Activated CD8-positive, alpha-beta memory T cell treated with anti-CD3 and anti-CD28 coated beads for 4 hours (primary cell): Measurements from ENCODE around the gene SFRP5.

Experiments used
- DNase-seq, 2 donors: peaks; one replicate each; pipeline ENCODE4 v3.0.0-alpha.2; 2020; ENCODE audit warnings: low read depth in 2 of 2

Gene SFRP5, protein sequence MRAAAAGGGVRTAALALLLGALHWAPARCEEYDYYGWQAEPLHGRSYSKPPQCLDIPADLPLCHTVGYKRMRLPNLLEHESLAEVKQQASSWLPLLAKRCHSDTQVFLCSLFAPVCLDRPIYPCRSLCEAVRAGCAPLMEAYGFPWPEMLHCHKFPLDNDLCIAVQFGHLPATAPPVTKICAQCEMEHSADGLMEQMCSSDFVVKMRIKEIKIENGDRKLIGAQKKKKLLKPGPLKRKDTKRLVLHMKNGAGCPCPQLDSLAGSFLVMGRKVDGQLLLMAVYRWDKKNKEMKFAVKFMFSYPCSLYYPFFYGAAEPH

GRCh38 chr10:97771913-97772823, at the start of gene SFRP5:
Gene SFRP5, minus strand, starts transcription at chr10:97771999. Its CDS starts 166 bp downstream, at chr10:97771833.
- no peak for DNase-seq

DNA sequence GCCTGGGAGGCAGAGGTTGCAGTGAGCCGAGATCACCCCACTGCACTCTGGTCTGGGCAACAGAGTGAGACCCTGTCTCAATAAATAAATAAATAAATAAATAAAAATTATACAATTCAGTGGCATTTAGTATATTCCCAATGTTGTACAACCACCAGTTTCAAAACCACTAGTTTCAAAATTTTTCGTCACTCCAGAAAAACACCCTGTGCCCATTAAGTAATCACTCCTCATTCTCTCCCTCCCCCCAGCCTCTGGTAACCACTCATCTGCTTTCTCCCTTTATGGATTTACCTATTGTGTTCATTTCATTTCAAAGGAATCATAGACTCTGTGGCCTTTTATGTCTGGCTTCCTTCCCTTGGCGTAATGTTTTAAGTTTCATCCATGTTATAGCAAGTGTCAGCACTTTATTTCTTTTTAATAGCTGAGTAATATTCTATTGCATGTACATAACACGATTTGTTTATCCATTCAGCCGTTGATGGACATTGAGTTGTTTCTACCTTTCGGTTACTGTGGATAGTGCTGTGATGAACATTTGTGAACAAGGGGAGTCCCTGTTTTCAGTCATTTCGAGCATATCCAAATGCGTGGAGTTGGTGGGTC, 48.4 kb upstream of the SFRP5 start:
- DNase-seq: no peak

GRCh38 chr10:97818572-97818971, 46.8 kb upstream of the SFRP5 start:
- DNase-seq: no peak

DNA sequence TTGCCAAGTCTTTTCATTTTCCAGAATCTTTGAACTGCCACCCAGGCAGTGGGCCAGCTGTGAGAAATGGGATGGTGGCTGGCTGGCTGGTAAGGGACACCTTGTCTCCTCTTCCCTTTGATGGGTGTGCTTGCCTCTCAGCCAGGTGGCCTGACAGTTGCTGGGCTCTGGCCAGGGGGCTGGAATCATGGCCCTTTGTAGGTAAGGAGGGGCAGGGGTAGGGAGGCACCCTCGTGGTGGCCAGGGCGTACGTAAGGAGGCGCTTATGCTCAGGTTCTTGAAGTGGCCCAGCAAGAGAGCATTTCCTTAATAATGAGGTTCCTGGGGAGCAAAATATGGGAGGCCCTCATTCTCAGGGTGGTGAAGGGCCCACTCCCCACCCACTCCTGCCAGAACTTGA, 44.8 kb upstream of the SFRP5 start:
- no peak for DNase-seq

DNA sequence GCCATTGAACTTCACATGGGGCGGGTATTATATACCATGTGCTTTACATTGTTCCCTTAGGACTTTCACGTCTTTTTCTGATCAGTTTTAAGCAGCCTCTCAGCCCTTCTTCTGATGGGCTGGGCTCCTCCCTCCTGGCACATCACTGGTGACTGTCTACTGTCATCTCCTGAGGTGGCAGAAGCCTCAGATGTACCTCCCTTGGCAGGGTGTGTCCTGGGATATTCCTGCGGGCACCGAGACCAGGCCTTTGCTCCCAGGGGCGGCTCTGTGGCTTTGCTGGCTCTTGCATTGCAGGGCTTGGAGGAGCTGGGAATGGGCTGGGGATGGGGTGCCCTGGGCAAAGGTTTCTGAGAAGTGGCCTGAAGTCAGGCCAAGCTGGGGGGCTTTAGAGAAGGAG, 43.2 kb upstream of the SFRP5 start:
- no peak for DNase-seq

- DNase-seq: no peak
These were observed 41.5 kb upstream of the SFRP5 start for GRCh38 chr10:97813311-97813710.

DNA sequence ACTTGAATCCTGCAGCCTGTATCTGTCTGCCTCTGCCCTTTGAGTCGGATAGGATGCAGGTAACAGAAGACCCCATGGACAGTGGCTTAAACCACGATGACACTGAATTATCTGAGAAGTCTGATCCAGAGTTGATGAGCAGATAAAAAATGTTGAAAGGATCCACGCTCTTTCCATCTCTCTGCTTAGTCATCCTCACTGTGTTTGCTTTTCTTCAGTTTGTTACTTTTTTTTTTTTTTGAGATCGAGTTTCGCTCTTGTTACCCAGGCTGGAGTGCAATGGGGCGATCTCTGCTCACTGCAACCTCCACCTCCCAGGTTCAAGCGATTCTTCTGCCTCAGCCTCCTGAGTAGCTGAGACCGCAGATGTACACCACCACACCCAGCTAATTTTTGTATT, 40.9 kb upstream of the SFRP5 start:
- no peak for DNase-seq

GRCh38 chr10:97811958-97812357, 40.2 kb upstream of the SFRP5 start:
- no peak for DNase-seq

DNA sequence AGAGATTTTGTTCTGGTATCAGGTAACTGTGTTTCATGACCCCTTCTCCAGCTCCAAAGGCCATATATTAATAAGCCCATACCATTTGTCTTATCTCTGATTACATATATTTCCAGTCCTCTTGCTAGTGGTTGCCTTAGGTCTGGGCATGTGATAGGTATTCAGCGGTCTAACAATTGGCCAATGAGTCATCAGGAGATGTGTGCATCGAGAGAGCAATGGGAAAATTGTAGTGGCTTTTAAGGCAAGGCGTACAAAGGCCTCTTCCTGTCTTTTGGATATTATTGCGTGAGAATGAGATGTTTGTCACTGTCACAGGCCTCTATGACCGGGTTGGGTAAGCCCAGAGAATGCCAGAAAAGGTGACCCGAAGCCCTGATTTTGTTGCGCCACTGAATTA, 38.6 kb upstream of the SFRP5 start:
- DNase-seq: no peak

DNA sequence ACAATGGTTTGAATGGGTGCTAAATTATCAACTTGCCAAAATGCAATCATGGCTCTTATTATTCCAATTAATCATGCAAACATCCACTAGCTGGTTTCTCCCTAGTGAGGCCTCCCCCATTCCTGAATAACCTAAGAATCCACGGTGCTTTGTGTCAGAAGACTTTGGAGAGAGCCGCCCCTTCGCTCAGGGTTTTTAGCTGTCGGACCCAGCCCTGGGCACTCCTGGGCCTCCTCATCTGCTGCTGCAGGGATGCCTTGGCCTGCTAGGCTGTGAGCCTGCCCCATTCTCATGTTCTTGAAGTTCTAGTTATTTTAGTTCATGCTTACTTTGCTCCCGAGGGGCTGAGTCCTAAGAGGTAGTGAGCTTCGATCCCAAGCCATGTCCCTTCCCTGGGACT, 34.1 kb upstream of the SFRP5 start:
- DNase-seq: no peak

DNA sequence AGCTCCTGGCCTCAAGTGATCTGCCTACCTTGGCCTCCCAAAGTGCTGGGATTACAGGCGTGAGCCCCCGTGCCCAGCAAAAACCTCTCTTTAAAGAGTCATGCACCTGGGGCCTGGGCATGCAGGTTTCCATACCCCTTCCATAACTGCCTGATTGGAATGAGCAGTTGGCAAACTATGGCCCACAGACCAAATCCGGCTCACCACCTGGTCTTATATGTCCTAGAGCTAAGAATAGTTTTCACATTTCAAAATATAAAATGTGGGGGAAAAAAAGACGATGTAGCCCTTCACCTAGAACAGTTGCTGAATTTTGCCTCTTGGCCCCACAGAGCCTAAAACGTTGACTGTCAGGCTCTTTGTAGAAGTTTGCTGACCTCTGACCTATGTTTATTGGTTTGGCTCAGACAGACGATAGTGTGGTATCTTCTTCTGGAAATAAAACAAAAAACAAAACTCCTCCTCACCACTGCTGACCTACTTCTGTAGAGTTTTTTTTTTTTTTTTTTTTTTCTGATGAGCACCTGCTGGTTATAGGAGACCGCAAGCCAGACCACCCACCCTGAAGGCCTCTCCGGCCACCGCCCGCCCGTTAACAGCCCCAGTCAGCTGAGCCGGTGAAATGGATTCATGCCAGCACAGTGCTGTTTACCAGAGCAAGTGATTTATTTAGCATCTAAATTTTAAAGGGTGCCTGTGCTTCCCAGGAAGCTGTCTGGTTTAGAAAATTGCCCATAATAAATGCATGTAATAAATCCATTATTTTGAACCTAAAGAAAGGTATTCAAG, 33.5 kb upstream of the SFRP5 start:
- DNase-seq: no peak

- no peak for DNase-seq
These were observed 29.6 kb upstream of the SFRP5 start for GRCh38 chr10:97801422-97801821.

DNA sequence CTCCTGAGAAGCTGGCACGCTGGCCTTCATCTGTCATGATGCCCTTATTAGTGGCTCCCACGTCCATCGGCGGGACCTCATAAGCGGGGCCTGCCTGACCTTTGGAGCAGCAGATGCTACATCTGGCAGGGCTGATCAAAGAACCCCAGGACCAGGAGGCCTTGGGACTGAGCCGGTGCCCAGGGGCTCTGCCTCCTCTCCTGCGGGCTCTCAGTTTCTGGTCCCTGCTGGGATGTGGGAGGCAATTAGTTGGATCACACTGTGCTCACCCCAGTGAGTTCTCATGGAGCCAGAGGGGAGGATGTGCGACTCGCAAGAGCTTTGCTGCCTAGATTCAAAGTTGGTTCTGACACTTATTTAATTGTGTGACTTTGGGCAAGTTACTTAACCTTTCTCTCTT, 28.7 kb upstream of the SFRP5 start:
- DNase-seq: no peak

- no peak for DNase-seq
These were observed 27.3 kb upstream of the SFRP5 start for GRCh38 chr10:97798958-97799610.

GRCh38 chr10:97796651-97797050, 24.9 kb upstream of the SFRP5 start:
- DNase-seq: peak in 1 of 2 donors; percentile 18

DNA sequence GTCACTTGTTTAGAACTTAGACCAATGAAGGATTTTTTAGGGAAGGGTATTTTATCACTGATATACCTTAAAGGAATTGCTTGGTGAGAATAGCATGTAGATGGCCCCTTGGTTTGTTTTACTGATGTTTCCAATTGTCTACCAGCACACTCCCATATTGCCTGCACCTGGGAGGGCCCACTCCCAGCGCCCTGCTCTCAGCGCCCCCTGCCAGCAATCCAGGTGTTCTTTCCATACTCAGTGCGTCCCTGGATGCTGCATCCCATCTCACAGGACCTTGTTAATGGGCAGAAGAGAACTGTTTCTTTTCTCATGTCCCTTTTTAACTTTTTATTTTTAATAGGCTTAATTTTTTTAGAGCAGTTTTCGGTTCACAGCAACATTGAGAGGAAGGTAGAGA, 24.1 kb upstream of the SFRP5 start:
- DNase-seq: no peak

DNA sequence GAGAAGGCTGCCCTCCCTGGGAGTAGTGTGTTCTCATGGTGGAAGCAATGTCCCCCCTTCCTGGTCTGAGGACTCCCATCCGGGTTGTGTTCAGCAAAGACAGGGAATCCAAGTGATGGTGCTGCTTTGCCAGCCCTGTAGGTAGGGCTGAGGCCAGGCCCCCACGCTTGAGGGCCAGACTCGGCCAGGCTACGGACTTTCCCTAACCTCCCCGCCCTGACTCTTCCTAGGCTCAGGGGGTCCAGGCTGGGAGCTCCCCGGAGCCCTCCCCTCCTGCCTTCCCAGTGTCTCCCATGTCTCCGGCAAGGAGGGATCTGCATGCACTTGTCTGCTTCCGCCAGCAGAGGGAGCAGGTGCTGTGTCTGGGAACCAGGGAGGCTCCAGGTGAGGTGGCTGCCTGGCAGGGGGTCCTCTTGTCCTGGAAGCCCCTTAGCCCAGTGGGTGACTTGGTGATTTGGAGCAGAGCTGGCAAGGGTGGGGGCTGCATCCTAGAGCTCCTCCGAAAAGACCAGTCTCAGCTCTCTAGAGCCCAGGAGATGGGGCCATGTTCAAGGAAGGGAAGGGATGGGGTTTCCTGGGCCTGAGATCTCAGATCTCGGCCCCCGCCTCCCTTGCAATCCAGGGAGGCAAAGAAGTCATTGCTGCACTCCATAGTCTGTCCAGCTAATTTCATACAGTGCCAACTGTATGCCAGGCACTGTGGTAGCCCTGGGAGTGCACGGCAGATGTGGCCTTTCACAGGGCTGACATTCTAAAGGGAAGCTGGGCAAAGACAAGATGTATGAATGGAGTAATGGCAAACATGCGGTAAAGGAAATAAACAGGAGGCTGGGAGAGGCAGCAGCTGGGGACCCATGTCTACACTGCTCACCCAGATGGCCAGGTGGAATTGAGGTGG, 20.3 kb upstream of the SFRP5 start:
- DNase-seq: peak; percentile 36 to 38

DNA sequence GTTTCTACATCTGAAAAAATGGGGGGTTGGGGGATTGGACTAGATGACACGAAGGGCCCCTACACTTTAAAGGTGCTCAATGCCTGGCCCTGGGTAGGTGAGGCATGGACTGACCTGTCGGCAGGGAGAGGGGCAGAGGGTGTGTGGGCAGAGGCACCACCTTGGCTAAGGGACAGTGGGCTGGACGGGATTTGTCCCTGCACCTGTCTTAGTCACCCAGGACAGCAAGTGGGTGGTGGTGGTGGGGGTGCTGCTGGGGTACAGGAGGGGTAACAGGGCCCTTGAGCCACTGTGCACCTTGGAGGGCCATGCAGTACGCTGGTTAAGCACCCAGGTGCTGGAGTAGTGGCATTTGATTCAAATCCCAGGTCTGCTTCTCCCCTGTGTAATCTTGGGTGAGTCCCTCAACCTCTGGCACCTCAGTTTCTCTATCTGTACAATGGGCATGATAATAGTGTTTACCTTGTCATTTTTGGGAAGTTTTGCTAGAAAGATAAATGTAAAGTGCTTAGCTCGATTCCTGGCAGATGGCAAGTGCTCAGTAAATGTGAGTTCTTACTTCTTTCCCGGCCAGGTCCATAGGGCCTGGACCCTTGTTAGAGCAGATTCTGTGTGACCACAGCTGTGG, 18.1 kb upstream of the SFRP5 start:
- DNase-seq: no peak

- no peak for DNase-seq
These were observed 17.0 kb upstream of the SFRP5 start for GRCh38 chr10:97788552-97789442.
